Gastrocnemius medialis (tissue), 4 donors: ENCODE measurements around the gene CDKAL1. TPM values are rescaled to one million over a fixed set of nuclear protein-coding genes. Genes with fewer than 3 reads are reported as not detected.

ENCODE experiments used
- ATAC-seq, 2 donors: fragments of 150-250 bp; one replicate each; pipeline ENCODE4 v1.9.1; 2016
- DNase-seq, 2 donors: peaks; one replicate each; pipeline ENCODE4 v3.0.0-alpha.2; 2019
- H3K27ac ChIP-seq, 4 donors: fragments of 200-600 bp; sonication (generic); 1 replicate in 1 of 4; 2 replicates in 3 of 4; pipeline ENCODE4 v1.5.1; 2016 to 2018; ENCODE audit warnings: mild to moderate bottlenecking in 2 of 4, moderate library complexity in 1 of 4
- H3K27me3 ChIP-seq, 3 donors: fragments of 200-600 bp; sonication (generic) in 2 of 3; 1 replicate in 1 of 3; 2 replicates in 2 of 3; pipeline versions ENCODE4 v1.5.1 to v1.6.0; 2016 to 2019; ENCODE audit warnings: mild to moderate bottlenecking in 1 of 3, moderate library complexity in 1 of 3
- H3K36me3 ChIP-seq, 2 donors: fragments of 200-600 bp; sonication (generic) in 1 of 2; one replicate each; pipeline ENCODE4 v1.5.1; 2017 to 2018
- H3K4me1 ChIP-seq, 2 donors: fragments of 200-600 bp; sonication (generic) in 1 of 2; one replicate each; pipeline ENCODE4 v1.5.1; 2016 to 2017; ENCODE audit warnings: mild to moderate bottlenecking in 2 of 2
- H3K4me3 ChIP-seq, 4 donors: fragments of 200-600 bp; sonication (generic) in 3 of 4; 1 replicate in 1 of 4; 2 replicates in 3 of 4; pipeline ENCODE4 v1.5.1; 2016 to 2019; ENCODE audit warnings: mild to moderate bottlenecking in 2 of 4
- H3K9me3 ChIP-seq, 3 donors: fragments of 200-600 bp; sonication (generic) in 2 of 3; 1 replicate in 1 of 3; 2 replicates in 2 of 3; pipeline ENCODE4 v1.5.1; 2016 to 2019
- CTCF ChIP-seq, 5 experiments: fragments of 450-650 bp in 3 of 5; fragments of 200-600 bp in 2 of 5; sonication (generic) in 2 of 5; IDR thresholded peaks in 4 of 5; conservative IDR thresholded peaks in 1 of 5; 1 replicate in 4 of 5; 2 replicates in 1 of 5; pipeline ENCODE4 v1.5.1; 2016 to 2019; ENCODE audit warnings: antibody characterized with exemption in 5 of 5, mild to moderate bottlenecking in 3 of 5, moderate library complexity in 3 of 5
- POLR2A ChIP-seq, 2 donors: fragments of 450-650 bp; IDR thresholded peaks; one replicate each; pipeline ENCODE4 v1.6.1; 2017; ENCODE audit warnings: antibody characterized with exemption in 2 of 2, mild to moderate bottlenecking in 2 of 2, moderate library complexity in 2 of 2
- in situ Hi-C, 4 donors: fragments of 200-750 bp; cut with MboI; loops; one replicate each; pipeline versions ENCODE4 v1.15.0 to v1.8.0; 2017; ENCODE audit warnings: low sequenced_read_pairs in 4 of 4
- intact Hi-C: fragments of 100-400 bp; cut with DNase I; formaldehyde crosslinking; loops from one replicate; pipeline ENCODE4 v1.15.1; 2023; ENCODE audit warnings: low total_unique reads
- total RNA-seq, 4 donors: library from RNA; depleted of rRNA; stranded (reverse); fragments of >200 nt; gene quantifications; one replicate each; pipeline versions ENCODE4 v1.1.0 to v1.2.3, GENCODE V29; 2016

CDKAL1 gene
- total RNA-seq, 4 donors from 2014 or later: 9.6 to 17.0 (median 11.4) TPM

DNA sequence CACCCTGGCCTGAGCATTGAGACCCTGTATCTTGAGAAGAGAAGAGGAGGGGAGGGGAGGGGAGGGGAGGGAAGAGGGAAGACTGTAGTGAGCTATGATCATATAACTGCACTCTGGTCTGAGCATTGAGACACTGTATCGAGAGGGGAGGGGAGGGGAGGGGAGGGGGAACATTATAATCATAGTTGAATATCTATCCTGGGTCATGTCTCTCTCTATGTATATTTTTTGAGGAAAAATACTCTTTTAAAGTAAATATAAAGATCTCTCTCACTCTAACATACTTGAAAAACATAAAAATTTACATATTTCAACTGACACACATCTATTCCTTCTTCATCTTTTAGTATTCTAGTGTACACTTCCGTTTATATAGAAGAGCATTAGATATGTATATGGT lies 431.0 kb downstream of the CDKAL1 start:
- no peak overlapping the region for H3K27ac ChIP-seq
- TF ChIP-seq POLR2A (IDR thresholded peaks at IDR 0.05) (no peak), CTCF (IDR thresholded peaks at IDR 0.05 in 4 of 5, conservative IDR thresholded peaks at IDR 0.05 in 1 of 5) (no peak)
- H3K4me3 ChIP-seq: no peak overlapping the region
- no peaks in the 10 kb centered on the region for H3K27me3 ChIP-seq
- H3K36me3 ChIP-seq: no peaks in the 10 kb centered on the region
- no peaks in the 10 kb centered on the region for H3K4me1 ChIP-seq
- DNase-seq: no peak
- in situ Hi-C loops: no loop called here
- intact Hi-C loops: no loop called here
- no peaks in the 10 kb centered on the region for H3K9me3 ChIP-seq
- ATAC-seq: no peak

GRCh38 chr6:20965915-20966314 lies 431.7 kb downstream of the CDKAL1 start:
- ATAC-seq: no peak
- no peak for TF ChIP-seq CTCF (IDR thresholded peaks at IDR 0.05 in 4 of 5, conservative IDR thresholded peaks at IDR 0.05 in 1 of 5)
- no peak for TF ChIP-seq POLR2A (IDR thresholded peaks at IDR 0.05)
- Histone ChIP-seq H3K27ac (no peak overlapping the region), H3K4me1 (no peaks in the 10 kb centered on the region), H3K27me3 (no peaks in the 10 kb centered on the region), H3K36me3 (no peaks in the 10 kb centered on the region), H3K9me3 (no peaks in the 10 kb centered on the region), H3K4me3 (no peak overlapping the region)
- no peak for DNase-seq
- in situ Hi-C loops (no loop called here), intact Hi-C loops (no loop called here)

DNA sequence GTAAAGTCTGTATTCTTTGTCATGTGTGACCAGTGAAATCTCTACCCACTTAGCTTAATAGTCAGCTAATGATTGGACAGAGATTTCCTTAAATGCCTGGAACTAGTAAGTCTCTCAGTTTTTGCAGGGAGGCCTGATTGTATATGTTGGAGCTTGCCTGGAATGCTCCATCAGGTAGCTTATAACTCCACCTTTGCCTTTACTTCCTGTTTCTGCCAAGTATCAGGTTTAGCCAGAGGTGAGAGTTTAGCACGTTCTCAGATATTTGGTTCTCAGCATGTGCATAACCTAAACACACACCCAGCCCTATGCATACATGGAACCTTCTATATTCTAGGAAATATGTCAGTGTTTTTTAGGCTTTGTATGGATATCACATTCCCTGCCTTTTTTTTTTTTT lies 435.3 kb downstream of the CDKAL1 start:
- no peaks in the 10 kb centered on the region for H3K4me1 ChIP-seq
- no peaks in the 10 kb centered on the region for H3K36me3 ChIP-seq
- no peak for TF ChIP-seq CTCF (IDR thresholded peaks at IDR 0.05 in 4 of 5, conservative IDR thresholded peaks at IDR 0.05 in 1 of 5)
- no peak for TF ChIP-seq POLR2A (IDR thresholded peaks at IDR 0.05)
- intact Hi-C loops: no loop called here
- ATAC-seq: no peak
- H3K27me3 ChIP-seq: no peaks in the 10 kb centered on the region
- H3K4me3 ChIP-seq: no peak overlapping the region
- no peak for DNase-seq
- no peak overlapping the region for H3K27ac ChIP-seq
- in situ Hi-C loops: no loop called here
- no peaks in the 10 kb centered on the region for H3K9me3 ChIP-seq

GRCh38 chr6:20976391-20976918 lies 442.2 kb downstream of the CDKAL1 start:
- no peak for TF ChIP-seq POLR2A (IDR thresholded peaks at IDR 0.05)
- TF ChIP-seq CTCF (IDR thresholded peaks at IDR 0.05 in 4 of 5, conservative IDR thresholded peaks at IDR 0.05 in 1 of 5): no peak
- H3K27ac ChIP-seq: no peak overlapping the region
- intact Hi-C loops (no loop called here), in situ Hi-C loops (no loop called here)
- H3K27me3 ChIP-seq: no peaks in the 10 kb centered on the region
- no peaks in the 10 kb centered on the region for H3K9me3 ChIP-seq
- H3K4me3 ChIP-seq: no peak overlapping the region
- H3K4me1 ChIP-seq: no peaks in the 10 kb centered on the region
- ATAC-seq (no peak), DNase-seq (no peak)
- no peaks in the 10 kb centered on the region for H3K36me3 ChIP-seq

DNA sequence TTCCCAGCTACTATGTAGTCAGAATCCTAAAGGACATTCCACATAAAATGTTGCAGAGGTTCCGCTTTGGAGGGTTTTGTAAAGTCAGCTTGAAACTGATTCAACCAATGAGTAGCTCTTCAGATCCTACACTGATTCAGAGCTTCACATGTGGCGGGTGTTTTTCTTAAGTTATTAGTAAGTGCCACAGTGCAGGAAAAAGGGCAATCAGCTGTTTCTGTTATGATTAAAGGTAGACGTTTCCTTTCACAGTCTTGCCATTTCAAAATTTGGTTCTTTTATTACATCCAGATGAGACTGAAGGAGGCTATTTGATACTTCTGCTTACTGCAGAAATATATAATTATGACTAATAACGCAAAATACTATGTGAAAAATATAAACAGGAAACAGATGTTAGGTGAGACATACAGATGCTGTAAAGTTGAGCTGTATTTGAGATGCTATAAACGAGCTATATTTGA lies 443.9 kb downstream of the CDKAL1 start:
- in situ Hi-C loops: no loop called here
- intact Hi-C loops: no loop called here
- no peaks in the 10 kb centered on the region for H3K9me3 ChIP-seq
- H3K4me3 ChIP-seq: no peak overlapping the region
- no peak overlapping the region for H3K27ac ChIP-seq
- no peak for DNase-seq
- H3K36me3 ChIP-seq: no peaks in the 10 kb centered on the region
- TF ChIP-seq CTCF (IDR thresholded peaks at IDR 0.05 in 4 of 5, conservative IDR thresholded peaks at IDR 0.05 in 1 of 5) (no peak), POLR2A (IDR thresholded peaks at IDR 0.05) (no peak)
- H3K27me3 ChIP-seq: no peaks in the 10 kb centered on the region
- H3K4me1 ChIP-seq: no peaks in the 10 kb centered on the region
- no peak for ATAC-seq
